Fibroblast of lung (primary cell): ENCODE results near the gene STOX2. TPM values are rescaled to one million over a fixed set of nuclear protein-coding genes. Genes with fewer than 3 reads are reported as not detected.

Experiments used
- DNase-seq, 2 donors: peaks; one replicate each; pipeline versions ENCODE4 v3.0.0 to v3.0.0-alpha.2; 2010; ENCODE audit warnings: low read depth in 2 of 2
- H2AFZ ChIP-seq: 2 replicates; pipeline ENCODE4 v1.5.1; 2012; ENCODE audit warnings: low read length, control low read depth, inconsistent platforms
- H3K27ac ChIP-seq: 2 replicates; pipeline ENCODE4 v1.5.1; 2011; ENCODE audit warnings: low read length, control low read depth; ENCODE audit not compliant: insufficient read depth
- H3K27me3 ChIP-seq: 2 replicates; pipeline ENCODE4 v1.5.1; 2011; ENCODE audit warnings: mild to moderate bottlenecking, low read length; ENCODE audit not compliant: control insufficient read depth, insufficient read depth
- H3K36me3 ChIP-seq: 2 replicates; pipeline ENCODE4 v1.5.1; 2011; ENCODE audit warnings: low read length; ENCODE audit not compliant: control insufficient read depth, insufficient read depth
- H3K4me1 ChIP-seq: 2 replicates; pipeline ENCODE4 v1.5.1; 2011; ENCODE audit warnings: low read length; ENCODE audit not compliant: control insufficient read depth, insufficient read depth; ENCODE audit errors: extremely low read depth
- H3K4me2 ChIP-seq: 2 replicates; pipeline ENCODE4 v1.5.1; 2011; ENCODE audit warnings: low read length, control low read depth; ENCODE audit not compliant: insufficient read depth; ENCODE audit errors: extremely low read depth
- H3K4me3 ChIP-seq, 4 experiments: fragments of 200-600 bp in 1 of 4; sonication (generic) in 1 of 4; replicated peaks in 1 of 4; 2 replicates each; pipeline ENCODE4 v1.5.1; 2011 to 2016; ENCODE audit warnings: low read length in 4 of 4, low read depth in 3 of 4, mild to moderate bottlenecking in 3 of 4, control low read depth in 2 of 4, inconsistent platforms in 1 of 4, mixed read lengths in 1 of 4; ENCODE audit not compliant: insufficient read depth in 1 of 4; ENCODE audit errors: control extremely low read depth in 1 of 4
- H3K79me2 ChIP-seq: 2 replicates; pipeline ENCODE4 v1.5.1; 2012; ENCODE audit warnings: mild to moderate bottlenecking, low read length, inconsistent platforms; ENCODE audit not compliant: control insufficient read depth, insufficient read depth
- H3K9ac ChIP-seq: 2 replicates; pipeline ENCODE4 v1.5.1; 2011; ENCODE audit warnings: mild to moderate bottlenecking, low read length, control low read depth; ENCODE audit not compliant: insufficient read depth
- H3K9me3 ChIP-seq: 2 replicates; pipeline ENCODE4 v1.5.1; 2012; ENCODE audit warnings: low read depth, low read length; ENCODE audit not compliant: control insufficient read depth, insufficient read depth
- H4K20me1 ChIP-seq: 2 replicates; pipeline ENCODE4 v1.5.1; 2011; ENCODE audit warnings: low read length; ENCODE audit not compliant: control insufficient read depth, insufficient read depth; ENCODE audit errors: extremely low read depth
- EZH2 ChIP-seq: IDR thresholded peaks from 2 replicates; pipeline ENCODE4 v1.5.1; 2012; ENCODE audit warnings: low read length, control low read depth, mild to moderate bottlenecking; ENCODE audit errors: missing control alignments
- polyA plus RNA-seq, 2 donors: library from polyadenylated mRNA; depleted of rRNA in 1 of 2; stranded (reverse) in 1 of 2; unstranded in 1 of 2; fragments of >200 nt; gene quantifications; 2 replicates each; pipeline ENCODE4 v1.2.1, GENCODE V29; 2011 to 2012; ENCODE audit warnings: missing spikeins in 1 of 2
- total RNA-seq: library from RNA; depleted of rRNA; stranded (reverse); fragments of >200 nt; gene quantifications from 2 replicates; pipeline ENCODE4 v1.2.1, GENCODE V29; 2014
- TF ChIP-seq, protein P1 (sequence below), 2 donors: IDR thresholded peaks in 1 of 2; conservative IDR thresholded peaks in 1 of 2; 1 replicate in 1 of 2; 2 replicates in 1 of 2; pipeline ENCODE4 v1.5.1; 2011 to 2012; ENCODE audit warnings: low read length in 2 of 2, control low read depth in 1 of 2, inconsistent platforms in 1 of 2, low read depth in 1 of 2, mild to moderate bottlenecking in 1 of 2

STOX2 gene
- total and polyA plus RNA-seq, 2 donors (not counting 1 experiment from before 2014, with no cell fraction given) = 0.66 to 3.3 TPM

DNA sequence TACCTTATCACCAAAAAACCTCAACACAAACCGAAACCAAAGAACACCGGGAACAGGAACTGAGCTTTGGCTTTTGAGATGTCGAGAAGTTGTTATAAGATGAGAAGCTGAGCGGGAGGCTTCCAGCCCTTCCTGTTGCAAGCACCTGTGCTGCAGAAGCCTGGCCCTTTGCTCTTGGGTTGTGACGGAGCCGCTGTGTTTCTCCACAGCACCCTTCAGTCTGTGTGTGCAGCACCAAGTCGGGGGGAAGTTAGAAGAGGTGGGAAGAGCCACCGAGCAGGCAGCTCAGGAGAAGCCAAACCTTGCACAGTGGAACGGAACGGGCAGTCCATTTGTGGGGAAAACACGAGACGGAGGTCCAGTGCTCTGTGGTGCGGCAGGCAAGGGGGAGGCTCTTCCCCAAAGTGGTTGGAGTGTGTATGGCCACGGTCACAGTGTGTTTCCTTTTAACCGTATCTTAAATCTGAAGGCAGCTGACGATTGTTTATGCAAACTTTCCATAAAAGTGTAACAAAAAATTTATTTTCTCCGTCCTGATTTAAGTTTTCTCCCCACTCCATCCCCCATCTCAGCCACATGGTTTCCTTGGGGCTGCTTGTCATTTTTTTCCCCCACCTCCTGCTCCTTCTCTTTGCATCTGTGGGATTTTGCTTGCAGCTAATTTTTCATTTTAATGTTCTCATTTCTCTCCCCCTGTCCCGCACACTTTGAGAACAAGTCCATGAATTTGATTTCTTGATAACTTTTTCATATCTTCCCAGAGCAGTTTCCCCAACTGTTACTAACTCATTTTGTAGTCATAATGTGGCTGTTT lies 123.7 kb downstream of the STOX2 start:
- Histone ChIP-seq H3K4me2 (peak overlapping the region; percentile 64), H2AFZ (peak overlapping the region; percentile 74), H4K20me1 (no peaks in the 10 kb centered on the region), H3K9ac (no peak overlapping the region), H3K36me3 (no peaks in the 10 kb centered on the region), H3K9me3 (no peaks in the 10 kb centered on the region), H3K79me2 (no peaks in the 10 kb centered on the region), H3K27me3 (no peaks in the 10 kb centered on the region), H3K4me3 (peak overlapping the region; percentile 28 to 61 (median 52)), H3K27ac (no peak overlapping the region), H3K4me1 (no peaks in the 10 kb centered on the region)
- peak in 1 of 2 donors; percentile 9 for DNase-seq
- TF ChIP-seq EZH2 = no peak
- TF ChIP-seq, protein P1, sequence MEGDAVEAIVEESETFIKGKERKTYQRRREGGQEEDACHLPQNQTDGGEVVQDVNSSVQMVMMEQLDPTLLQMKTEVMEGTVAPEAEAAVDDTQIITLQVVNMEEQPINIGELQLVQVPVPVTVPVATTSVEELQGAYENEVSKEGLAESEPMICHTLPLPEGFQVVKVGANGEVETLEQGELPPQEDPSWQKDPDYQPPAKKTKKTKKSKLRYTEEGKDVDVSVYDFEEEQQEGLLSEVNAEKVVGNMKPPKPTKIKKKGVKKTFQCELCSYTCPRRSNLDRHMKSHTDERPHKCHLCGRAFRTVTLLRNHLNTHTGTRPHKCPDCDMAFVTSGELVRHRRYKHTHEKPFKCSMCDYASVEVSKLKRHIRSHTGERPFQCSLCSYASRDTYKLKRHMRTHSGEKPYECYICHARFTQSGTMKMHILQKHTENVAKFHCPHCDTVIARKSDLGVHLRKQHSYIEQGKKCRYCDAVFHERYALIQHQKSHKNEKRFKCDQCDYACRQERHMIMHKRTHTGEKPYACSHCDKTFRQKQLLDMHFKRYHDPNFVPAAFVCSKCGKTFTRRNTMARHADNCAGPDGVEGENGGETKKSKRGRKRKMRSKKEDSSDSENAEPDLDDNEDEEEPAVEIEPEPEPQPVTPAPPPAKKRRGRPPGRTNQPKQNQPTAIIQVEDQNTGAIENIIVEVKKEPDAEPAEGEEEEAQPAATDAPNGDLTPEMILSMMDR (conservative IDR thresholded peaks at IDR 0.05 in 1 of 2, IDR thresholded peaks at IDR 0.05 in 1 of 2; ENCODE audit: low read depth in 1 of 2, low read length in 2 of 2) = no peak

DNA sequence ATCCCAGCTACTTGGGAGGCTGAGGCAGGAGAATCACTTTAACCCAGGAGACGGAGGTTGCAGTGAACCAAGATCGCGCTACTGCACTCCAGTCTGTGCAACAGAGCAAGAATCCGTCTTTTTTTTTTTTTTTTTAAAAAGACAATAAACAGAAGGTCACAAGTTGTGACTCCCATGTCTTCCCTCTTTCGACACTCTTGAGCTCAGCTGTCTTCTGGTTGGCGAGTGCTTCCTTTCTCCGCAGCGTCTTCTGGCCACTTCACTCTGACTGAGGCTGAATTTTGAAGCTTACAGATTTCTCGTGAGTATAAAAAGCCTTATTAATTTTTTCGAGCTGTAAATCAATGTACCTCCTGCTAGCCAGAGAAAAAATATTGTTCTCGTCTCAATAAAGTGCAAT lies 124.9 kb downstream of the STOX2 start:
- Histone ChIP-seq H2AFZ (no peak overlapping the region), H3K9ac (no peak overlapping the region), H3K4me2 (no peak overlapping the region), H3K27me3 (no peaks in the 10 kb centered on the region), H3K4me3 (no peak overlapping the region), H3K4me1 (no peaks in the 10 kb centered on the region), H3K36me3 (no peaks in the 10 kb centered on the region), H3K27ac (no peak overlapping the region), H3K9me3 (no peaks in the 10 kb centered on the region), H4K20me1 (no peaks in the 10 kb centered on the region), H3K79me2 (no peaks in the 10 kb centered on the region)
- no peak for TF ChIP-seq EZH2
- TF ChIP-seq, protein P1 (conservative IDR thresholded peaks at IDR 0.05 in 1 of 2, IDR thresholded peaks at IDR 0.05 in 1 of 2; ENCODE audit: low read depth in 1 of 2, low read length in 2 of 2) = no peak
- no peak for DNase-seq

DNA sequence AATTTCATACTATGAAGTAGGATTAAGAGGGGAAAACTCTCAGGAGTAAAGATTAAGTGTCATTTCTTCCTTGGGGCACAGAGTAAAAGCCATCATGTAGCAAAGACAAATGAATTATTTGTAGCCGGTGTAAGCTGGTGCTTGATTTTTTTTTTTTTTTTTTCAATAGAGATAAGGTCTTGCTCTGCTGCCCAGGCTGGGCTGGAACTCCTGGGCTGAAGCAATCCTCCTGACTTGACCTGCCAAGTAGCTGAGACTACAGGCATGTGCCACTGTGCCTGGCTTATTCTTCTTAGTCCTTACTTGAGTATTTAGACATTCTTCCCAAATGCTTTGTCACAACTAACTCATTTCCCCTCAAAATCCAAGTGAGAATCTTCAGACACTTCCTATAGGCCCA lies 125.7 kb downstream of the STOX2 start:
- Histone ChIP-seq H3K36me3 (no peaks in the 10 kb centered on the region), H2AFZ (no peak overlapping the region), H3K4me2 (no peak overlapping the region), H3K9ac (no peak overlapping the region), H3K27ac (no peak overlapping the region), H3K4me1 (no peaks in the 10 kb centered on the region), H3K79me2 (no peaks in the 10 kb centered on the region), H4K20me1 (no peaks in the 10 kb centered on the region), H3K4me3 (no peak overlapping the region), H3K27me3 (no peaks in the 10 kb centered on the region), H3K9me3 (no peaks in the 10 kb centered on the region)
- no peak for TF ChIP-seq EZH2
- TF ChIP-seq, protein P1 (conservative IDR thresholded peaks at IDR 0.05 in 1 of 2, IDR thresholded peaks at IDR 0.05 in 1 of 2; ENCODE audit: low read depth in 1 of 2, low read length in 2 of 2) = no peak
- no peak for DNase-seq
